HEK293 (cell line): ENCODE results near the gene FSTL4.
A peak's percentile ranks its signal among the peaks of the same experiment; 100 is the strongest.

Experiments
- EGR2 ChIP-seq: fragments of 450-650 bp; formaldehyde crosslinking; IDR thresholded peaks from 2 replicates; pipeline ENCODE4 v1.5.1; 2016; ENCODE audit warnings: low read depth, missing biosample characterization, missing genetic modification characterization
- ELK4 ChIP-seq: IDR thresholded peaks from 2 replicates; pipeline ENCODE4 v1.6.1; 2011; ENCODE audit warnings: mild to moderate bottlenecking, low read depth, low read length, borderline replicate concordance
- HIC1 ChIP-seq: fragments of 450-650 bp; formaldehyde crosslinking; IDR thresholded peaks from 2 replicates; pipeline ENCODE4 v1.5.1; 2016; ENCODE audit warnings: missing biosample characterization, missing genetic modification characterization
- KLF10 ChIP-seq: fragments of 450-650 bp; IDR thresholded peaks from 2 replicates; pipeline ENCODE4 v1.5.1; 2018; ENCODE audit warnings: missing biosample characterization, mild to moderate bottlenecking, missing genetic modification characterization
- PRDM10 ChIP-seq: fragments of 450-650 bp; formaldehyde crosslinking; IDR thresholded peaks from 2 replicates; pipeline ENCODE4 v1.5.1; 2016; ENCODE audit warnings: missing biosample characterization, missing genetic modification characterization
- TCF7L2 ChIP-seq: IDR thresholded peaks from 2 replicates; pipeline ENCODE4 v1.6.1; 2011; ENCODE audit warnings: low read depth, mild to moderate bottlenecking, inconsistent platforms, low read length, moderate library complexity, borderline replicate concordance
- YY2 ChIP-seq: fragments of 450-650 bp; formaldehyde crosslinking; IDR thresholded peaks from 2 replicates; pipeline ENCODE4 v1.5.1; 2016; ENCODE audit warnings: missing biosample characterization, missing genetic modification characterization
- ZBTB10 ChIP-seq: fragments of 450-650 bp; formaldehyde crosslinking; IDR thresholded peaks from 2 replicates; pipeline ENCODE4 v1.5.1; 2016; ENCODE audit warnings: missing biosample characterization, missing genetic modification characterization
- ZBTB44 ChIP-seq: fragments of 450-650 bp; IDR thresholded peaks from 2 replicates; pipeline ENCODE4 v1.5.1; 2018; ENCODE audit warnings: missing biosample characterization, mild to moderate bottlenecking, missing genetic modification characterization
- ZNF112 ChIP-seq: fragments of 450-650 bp; formaldehyde crosslinking; IDR thresholded peaks from 2 replicates; pipeline ENCODE4 v1.5.0; 2017; ENCODE audit warnings: missing biosample characterization, missing genetic modification characterization
- ZNF18 ChIP-seq: fragments of 450-650 bp; formaldehyde crosslinking; IDR thresholded peaks from 2 replicates; pipeline ENCODE4 v1.5.1; 2016; ENCODE audit warnings: missing biosample characterization, missing genetic modification characterization
- ZNF274 ChIP-seq, 2 experiments: fragments of 200-500 bp in 1 of 2; fragments of 450-650 bp in 1 of 2; sonication (Bioruptor generic) in 1 of 2; formaldehyde crosslinking in 1 of 2; IDR thresholded peaks; 2 replicates each; pipeline versions ENCODE4 v1.5.1 to v1.6.1; 2014 to 2016; ENCODE audit warnings: borderline replicate concordance in 1 of 2, inconsistent platforms in 1 of 2, low read length in 1 of 2, missing biosample characterization in 1 of 2, missing genetic modification characterization in 1 of 2
- ZNF473 ChIP-seq: fragments of 450-650 bp; formaldehyde crosslinking; IDR thresholded peaks from 2 replicates; pipeline ENCODE4 v1.5.1; 2017; ENCODE audit warnings: missing biosample characterization, missing genetic modification characterization
- ZNF585B ChIP-seq: fragments of 450-650 bp; formaldehyde crosslinking; IDR thresholded peaks from 2 replicates; pipeline ENCODE4 v1.5.1; 2016; ENCODE audit warnings: missing biosample characterization, missing genetic modification characterization
- ZNF645 ChIP-seq: fragments of 450-650 bp; formaldehyde crosslinking; IDR thresholded peaks from 2 replicates; pipeline ENCODE4; 2016; ENCODE audit warnings: missing biosample characterization, missing genetic modification characterization
- ZNF658 ChIP-seq: fragments of 450-650 bp; formaldehyde crosslinking; IDR thresholded peaks from 2 replicates; pipeline ENCODE4; 2016; ENCODE audit warnings: missing biosample characterization, missing genetic modification characterization
- ZNF791 ChIP-seq: fragments of 450-650 bp; formaldehyde crosslinking; IDR thresholded peaks from 2 replicates; pipeline ENCODE4 v1.5.1; 2016; ENCODE audit warnings: missing biosample characterization, missing genetic modification characterization
- ZNF830 ChIP-seq: fragments of 450-650 bp; IDR thresholded peaks from 2 replicates; pipeline ENCODE4 v1.5.0; 2018; ENCODE audit warnings: missing biosample characterization, missing genetic modification characterization, low read depth, mild to moderate bottlenecking, moderate library complexity
- ZSCAN18 ChIP-seq: fragments of 450-650 bp; formaldehyde crosslinking; IDR thresholded peaks from 2 replicates; pipeline ENCODE4 v1.5.1; 2016; ENCODE audit warnings: missing biosample characterization, missing genetic modification characterization
- ZSCAN4 ChIP-seq: fragments of 450-650 bp; formaldehyde crosslinking; IDR thresholded peaks from 2 replicates; pipeline ENCODE4 v1.5.1; 2017; ENCODE audit warnings: missing biosample characterization, missing genetic modification characterization

The FSTL4 gene

GRCh38 chr5:133466556-133467334 is 145.6 kb downstream of the FSTL4 start (continued):
- no peak for TF ChIP-seq PRDM10 (tag by site-specific recombination)
- TF ChIP-seq ZNF274 (IDR thresholded peaks at IDR 0.05; ENCODE audit: low read length) = no peak
- no peak for TF ChIP-seq ZNF274 (tag by site-specific recombination; IDR thresholded peaks at IDR 0.05; ENCODE audit: borderline replicate concordance)
- TF ChIP-seq YY2 (tag by site-specific recombination) = no peak; the same call in 1 of the 2 replicates
- no peak for TF ChIP-seq ZNF830 (tag by site-specific recombination)
- 0 out of 2 replicates have a peak, but pooled peaks have one; percentile 16 for TF ChIP-seq ZNF112 (tag by site-specific recombination)
- TF ChIP-seq ZBTB10 (tag by site-specific recombination) = no peak
- peak; percentile 71 for TF ChIP-seq EGR2 (tag by site-specific recombination)
- TF ChIP-seq ZSCAN4 = peak; percentile 82
- TF ChIP-seq ELK4 = no peak
- TF ChIP-seq ZNF658 (tag by site-specific recombination) = no peak
- no peak for TF ChIP-seq ZNF791 (tag by site-specific recombination)
- no peak for TF ChIP-seq TCF7L2
- TF ChIP-seq ZNF645 (tag by site-specific recombination) = peak; percentile 59; the same call in 1 of the 2 replicates
- no peak for TF ChIP-seq HIC1 (tag by site-specific recombination)
- TF ChIP-seq ZBTB44 (tag by site-specific recombination) = no peak
- no peak for TF ChIP-seq KLF10
- peak; percentile 67; the same call in 1 of the 2 replicates for TF ChIP-seq ZNF473 (tag by site-specific recombination)
- TF ChIP-seq ZSCAN18 (tag by site-specific recombination) = 0 out of 2 replicates have a peak, but pooled peaks have one; percentile 34
- TF ChIP-seq ZNF585B = no peak
- no peak for TF ChIP-seq ZNF18 (tag by site-specific recombination)
